Panc1 (cell line): ENCODE results near the gene CAMSAP3. TPM values are rescaled to one million over a fixed set of nuclear protein-coding genes. Genes with fewer than 3 reads are reported as not detected.
A peak's percentile ranks its signal among the peaks of the same experiment; 100 is the strongest.
"Not testable (repeated sequence)": the region's sequence is repeated elsewhere in the genome, so short reads cannot be mapped to it uniquely, and the experiment has no call there.

Experiments used
- ATAC-seq: fragments of 200-7000 bp; cut with Tn5 transposase; 2 replicates; pipeline ENCODE4 v1.9.1; 2020; ENCODE audit warnings: mild to moderate bottlenecking, moderate library complexity
- BruUV-seq: library from RNA; stranded (reverse); fragments of 400-500 nt; replicated peaks from 2 replicates; lab custom pipeline; 2021; lab: Mats Ljungman, UMichigan
- CTCF ChIA-PET: fragments of 300-600 bp; sonication (Branson Sonifier 250); formaldehyde crosslinking; loops from one replicate; lab custom pipeline; 2022; ENCODE audit warnings: antibody characterized with exemption; lab: Charles Lee
- POLR2A ChIA-PET: fragments of 300-600 bp; sonication (Branson Sonifier 250); formaldehyde crosslinking; loops from one replicate; lab custom pipeline; 2022; ENCODE audit warnings: antibody characterized with exemption; lab: Charles Lee
- DNase-seq: peaks from one replicate; pipeline ENCODE4 v3.0.0-alpha.2; 2010; ENCODE audit warnings: low read depth, low spot score
- H3K27ac ChIP-seq: 2 replicates; pipeline ENCODE4 v1.5.1; 2011; ENCODE audit warnings: mild to moderate bottlenecking, low read length, inconsistent platforms
- H3K27me3 ChIP-seq: fragments of 200-500 bp; sonication (Bioruptor generic); 2 replicates; pipeline ENCODE4 v1.6.0; 2014; ENCODE audit warnings: low read length, inconsistent platforms; ENCODE audit not compliant: control insufficient read depth, insufficient read depth
- H3K36me3 ChIP-seq: fragments of 200-500 bp; sonication (Bioruptor generic); 2 replicates; pipeline ENCODE4 v1.5.1; 2014; ENCODE audit warnings: inconsistent platforms, mild to moderate bottlenecking, low read length, moderate library complexity; ENCODE audit not compliant: control insufficient read depth, insufficient read depth
- H3K4me1 ChIP-seq: 2 replicates; pipeline ENCODE4 v1.5.1; 2011; ENCODE audit warnings: inconsistent platforms, mild to moderate bottlenecking, low read length, moderate library complexity; ENCODE audit not compliant: control insufficient read depth, insufficient read depth
- H3K4me3 ChIP-seq, 2 experiments: 2 replicates each; pipeline ENCODE4 v1.5.1; 2011 to 2012; ENCODE audit warnings: low read depth in 2 of 2, low read length in 2 of 2, mild to moderate bottlenecking in 2 of 2, inconsistent platforms in 1 of 2, moderate library complexity in 1 of 2
- H3K9me3 ChIP-seq: fragments of 200-500 bp; sonication (Bioruptor generic); 2 replicates; pipeline ENCODE4 v1.5.1; 2014; ENCODE audit warnings: low read depth, mild to moderate bottlenecking, inconsistent platforms, low read length, moderate library complexity; ENCODE audit not compliant: control insufficient read depth, insufficient read depth
- CTCF ChIP-seq: fragments of 450-650 bp; IDR thresholded peaks from 2 replicates; pipeline ENCODE4 v1.5.1; 2017; ENCODE audit warnings: mild to moderate bottlenecking
- POLR2AphosphoS5 ChIP-seq: IDR thresholded peaks from 2 replicates; pipeline ENCODE4 v1.6.1; 2012; ENCODE audit warnings: mild to moderate bottlenecking, low read depth, low read length, moderate library complexity
- REST ChIP-seq, 2 experiments: IDR thresholded peaks; 2 replicates each; pipeline ENCODE4 v1.6.1; 2011 to 2012; ENCODE audit warnings: low read depth in 2 of 2, control low read depth in 1 of 2, low read length in 1 of 2, mild to moderate bottlenecking in 1 of 2, moderate library complexity in 1 of 2; ENCODE audit not compliant: insufficient read depth in 1 of 2
- SIN3A ChIP-seq: IDR thresholded peaks from 2 replicates; pipeline ENCODE4 v1.6.1; 2012; ENCODE audit warnings: low read depth, mild to moderate bottlenecking, low read length, moderate library complexity, borderline replicate concordance; ENCODE audit not compliant: insufficient read depth
- TCF7L2 ChIP-seq: IDR thresholded peaks from 2 replicates; pipeline ENCODE4 v1.6.1; 2011; ENCODE audit warnings: mild to moderate bottlenecking, low read depth, low read length, inconsistent platforms
- in situ Hi-C: cut with HindIII; loops from 2 replicates; pipeline ENCODE4 v1.10.0; 2016; ENCODE audit warnings: low sequenced_read_pairs, low pct_unique_long_range_greater_than_20kb
- intact Hi-C: fragments of 100-400 bp; cut with micrococcal nuclease; formaldehyde crosslinking; loops from one replicate; pipeline ENCODE4 v1.10.0; 2022; ENCODE audit not compliant: unreplicated experiment
- total RNA-seq: library from RNA; stranded (reverse); gene quantifications from one replicate; pipeline ENCODE4 v1.2.1, GENCODE V29; 2021; ENCODE audit not compliant: unreplicated experiment

The CAMSAP3 gene
- total RNA-seq, 1 experiment from 2014 or later, result 1.7 TPM

- no peak overlapping the region for H3K4me3 ChIP-seq
- POLR2A ChIA-PET, result no interaction called here
- CTCF ChIA-PET, result no interaction called here
- TF ChIP-seq SIN3A (no peak), REST (IDR thresholded peaks at IDR 0.05; ENCODE audit: insufficient read depth in 1 of 2, low read depth in 2 of 2, low read length in 1 of 2) (no peak), CTCF (no peak), POLR2AphosphoS5 (no peak), TCF7L2 (no peak)
- no peak for ATAC-seq
- DNase-seq, result no peak
- H3K36me3 ChIP-seq, result no peaks in the 10 kb centered on the region
- in situ Hi-C loops (no loop called here), intact Hi-C loops (no loop called here)
- BruUV-seq, result no TSS peak
- H3K4me1 ChIP-seq, result no peaks in the 10 kb centered on the region
- H3K27me3 ChIP-seq, result no peaks in the 10 kb centered on the region
- no peaks in the 10 kb centered on the region for H3K9me3 ChIP-seq
- no peak overlapping the region for H3K27ac ChIP-seq
These were observed 47.4 kb downstream of the CAMSAP3 start for GRCh38 chr19:7643031-7643415.

DNA sequence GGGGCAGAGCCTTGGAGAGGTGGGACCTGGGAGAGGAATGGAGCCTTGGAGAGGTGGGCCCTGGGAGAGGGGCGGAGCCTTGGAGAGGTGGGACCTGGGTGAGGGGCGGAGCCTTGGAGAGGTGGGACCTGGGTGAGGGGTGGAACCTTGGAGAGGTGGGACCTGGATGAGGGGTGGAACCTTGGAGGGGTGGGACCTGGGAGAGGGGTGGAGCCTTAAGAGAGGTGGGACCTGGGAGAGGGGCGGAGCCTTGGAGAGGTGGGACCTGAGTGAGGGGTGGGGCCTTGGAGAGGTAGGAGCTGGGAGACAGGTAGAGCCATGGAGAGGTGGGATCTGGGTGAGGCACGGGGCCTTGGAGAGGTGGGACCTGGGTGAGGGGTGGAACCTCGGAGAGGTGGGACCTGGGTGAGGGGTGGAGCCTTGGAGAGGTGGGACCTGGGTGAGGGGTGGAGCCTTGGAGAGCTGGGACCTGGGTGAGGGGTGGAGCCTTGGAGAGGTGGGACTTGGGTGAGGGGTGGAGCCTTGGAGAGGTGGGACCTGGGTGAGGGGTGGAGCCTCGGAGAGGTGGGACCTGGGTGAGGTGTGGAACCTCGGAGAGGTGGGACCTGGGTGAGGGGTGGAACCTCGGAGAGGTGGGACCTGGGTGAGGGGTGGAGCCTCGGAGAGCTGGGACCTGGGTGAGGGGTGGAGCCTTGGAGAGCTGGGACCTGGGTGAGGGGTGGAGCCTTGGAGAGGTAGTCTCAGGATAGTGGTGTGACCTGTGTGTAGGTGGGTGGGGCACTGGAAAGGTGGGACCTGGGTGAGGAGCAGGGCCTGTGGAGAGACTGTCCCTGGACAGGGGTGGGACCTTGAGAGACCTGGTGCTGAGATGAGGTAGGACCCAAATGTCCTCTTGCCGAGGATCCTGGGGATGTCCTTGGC is 48.2 kb downstream of the CAMSAP3 start:
- H3K9me3 ChIP-seq, intact Hi-C loops, H3K4me3 ChIP-seq, H3K27me3 ChIP-seq, in situ Hi-C loops, H3K4me1 ChIP-seq, H3K27ac ChIP-seq, H3K36me3 ChIP-seq, ATAC-seq, DNase-seq: not testable (repeated sequence)
- ChIA-PET POLR2A (interaction anchor here (0.6 kb wide), 1 partner anchor 23 kb away, joined by 6 read pairs; no protein-coding TSS in a partner anchor), CTCF (interaction anchor here (0.6 kb wide), 2 partner anchors 104 to 133 kb away, joined by 4 to 6 read pairs; no protein-coding TSS in a partner anchor)
- TSS peak; percentile 45 for BruUV-seq

GRCh38 chr19:7644550-7644877 is 48.9 kb downstream of the CAMSAP3 start:
- intact Hi-C loops (no loop called here), in situ Hi-C loops (no loop called here)
- ChIA-PET CTCF (interaction anchor here (0.6 kb wide), 1 partner anchor 133 kb away, joined by 6 read pairs; no protein-coding TSS in a partner anchor), POLR2A (no interaction called here)
- no peak for TF ChIP-seq REST (IDR thresholded peaks at IDR 0.05; ENCODE audit: insufficient read depth in 1 of 2, low read depth in 2 of 2, low read length in 1 of 2)
- TF ChIP-seq TCF7L2, result no peak
- no peak for TF ChIP-seq SIN3A
- no peak for TF ChIP-seq CTCF
- no peak for TF ChIP-seq POLR2AphosphoS5
- H3K4me1 ChIP-seq, result no peaks in the 10 kb centered on the region
- H3K36me3 ChIP-seq, result no peaks in the 10 kb centered on the region
- H3K4me3 ChIP-seq, result no peak overlapping the region
- no peaks in the 10 kb centered on the region for H3K9me3 ChIP-seq
- no peak for DNase-seq
- no peaks in the 10 kb centered on the region for H3K27me3 ChIP-seq
- no TSS peak for BruUV-seq
- H3K27ac ChIP-seq, result no peak overlapping the region
- no peak for ATAC-seq
